HG03558 (cell line): ENCODE results near the gene CELSR1.

Experiments
- ATAC-seq: cut with Tn5 transposase; IDR thresholded peaks from one replicate; pipeline ENCODE4 v1.9.1; 2021; ENCODE audit warnings: moderate number of reproducible peaks; ENCODE audit not compliant: unreplicated experiment; ENCODE audit errors: extremely low read depth

Gene CELSR1

GRCh38 chr22:46358766-46359165 lies 178.7 kb downstream of the CELSR1 start:
- no peak for ATAC-seq

GRCh38 chr22:46357711-46358520 lies 179.5 kb downstream of the CELSR1 start:
- ATAC-seq = no peak

- no peak for ATAC-seq
Measured at GRCh38 chr22:46356496-46357480, 180.6 kb downstream of the CELSR1 start.

- ATAC-seq = no peak
Measured at GRCh38 chr22:46355996-46356471, 181.4 kb downstream of the CELSR1 start.

- ATAC-seq = no peak
Measured at GRCh38 chr22:46355369-46355995, 181.9 kb downstream of the CELSR1 start.

GRCh38 chr22:46354993-46355305 lies 182.5 kb downstream of the CELSR1 start:
- no peak for ATAC-seq

- no peak for ATAC-seq
Measured at GRCh38 chr22:46354176-46354992, 183.0 kb downstream of the CELSR1 start.

- no peak for ATAC-seq
Measured at GRCh38 chr22:46353483-46354105, 183.8 kb downstream of the CELSR1 start.

GRCh38 chr22:46352691-46353386 lies 184.6 kb downstream of the CELSR1 start:
- no peak for ATAC-seq

- no peak for ATAC-seq
Measured at GRCh38 chr22:46352276-46352675, 185.1 kb downstream of the CELSR1 start.

GRCh38 chr22:46351767-46352166 lies 185.7 kb downstream of the CELSR1 start:
- ATAC-seq = no peak

- no peak for ATAC-seq
Measured at GRCh38 chr22:46351131-46351735, 186.2 kb downstream of the CELSR1 start.

GRCh38 chr22:46350646-46351045 lies 186.8 kb downstream of the CELSR1 start:
- ATAC-seq = no peak

GRCh38 chr22:46350121-46350520 lies 187.3 kb downstream of the CELSR1 start:
- no peak for ATAC-seq

- no peak for ATAC-seq
Measured at GRCh38 chr22:46349681-46350080, 187.7 kb downstream of the CELSR1 start.

GRCh38 chr22:46349238-46349637 lies 188.2 kb downstream of the CELSR1 start:
- no peak for ATAC-seq

GRCh38 chr22:46348099-46348695 lies 189.2 kb downstream of the CELSR1 start:
- ATAC-seq = no peak

GRCh38 chr22:46347646-46348045 lies 189.8 kb downstream of the CELSR1 start:
- ATAC-seq = no peak
